Epithelial cell of esophagus (primary cell): Measurements from ENCODE around the gene CYSTM1.

Experiments
- DNase-seq: peaks from one replicate; pipeline ENCODE4 v3.0.0; 2010; ENCODE audit warnings: low read depth
- H3K4me3 ChIP-seq: 2 replicates; pipeline ENCODE4 v1.5.1; 2011; ENCODE audit warnings: mild to moderate bottlenecking, low read length, control low read depth
- CTCF ChIP-seq: IDR thresholded peaks from 2 replicates; pipeline ENCODE4 v1.5.1; 2011; ENCODE audit warnings: low read depth, mild to moderate bottlenecking, low read length, control low read depth, inconsistent platforms; ENCODE audit not compliant: insufficient read depth; ENCODE audit errors: missing control alignments

Gene CYSTM1

DNA sequence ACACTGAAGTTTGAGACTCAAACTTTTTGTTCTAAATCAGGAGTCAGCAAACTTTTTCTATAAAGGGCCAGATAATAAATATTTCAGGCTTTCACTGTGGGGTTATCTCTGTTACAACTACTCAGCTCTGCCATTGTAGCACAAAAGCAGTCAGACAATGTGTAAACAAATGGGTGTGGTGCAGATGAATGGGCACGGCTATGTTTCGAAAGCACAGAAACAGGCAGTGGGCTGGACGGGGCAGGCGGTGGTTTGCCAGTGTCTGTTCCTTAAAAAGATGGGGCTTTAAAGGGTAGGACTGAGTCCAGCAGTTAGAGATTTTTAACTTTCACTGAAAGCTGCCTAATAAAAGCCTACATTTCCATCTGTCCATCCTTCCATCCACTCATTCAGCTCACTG is 79.0 kb downstream of the CYSTM1 start:
- peak; percentile 83 for DNase-seq
- no peak for TF ChIP-seq CTCF
- no peak overlapping the region for H3K4me3 ChIP-seq

- DNase-seq = no peak
- TF ChIP-seq CTCF = no peak
- no peak overlapping the region for H3K4me3 ChIP-seq
Measured at GRCh38 chr5:140255460-140256157, 80.6 kb downstream of the CYSTM1 start.

- no peak for TF ChIP-seq CTCF
- no peak overlapping the region for H3K4me3 ChIP-seq
- no peak for DNase-seq
Measured at GRCh38 chr5:140256726-140257125, 81.7 kb downstream of the CYSTM1 start.

- no peak for DNase-seq
- TF ChIP-seq CTCF = no peak
- H3K4me3 ChIP-seq = no peak overlapping the region
Measured at GRCh38 chr5:140258016-140258415, 83.0 kb downstream of the CYSTM1 start.

DNA sequence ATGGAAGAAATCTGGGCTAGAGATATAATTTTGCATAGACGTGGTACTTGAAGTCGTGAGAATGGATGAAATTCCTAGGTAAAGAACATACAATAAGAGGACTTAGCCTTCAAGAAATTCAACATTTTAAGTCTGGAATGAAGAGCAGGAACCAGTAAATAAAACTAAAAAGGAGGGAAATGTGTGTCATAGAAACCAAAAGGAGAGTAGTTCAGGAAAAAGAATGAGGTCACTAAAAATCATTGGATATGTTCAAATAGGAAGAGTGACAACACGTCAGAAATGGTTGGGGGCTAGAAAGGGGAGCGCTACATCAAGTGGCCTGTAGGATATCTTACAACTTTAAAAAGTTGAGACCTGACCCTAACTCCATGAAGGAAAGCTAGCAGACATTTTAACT is 83.9 kb downstream of the CYSTM1 start:
- DNase-seq = no peak
- H3K4me3 ChIP-seq = no peak overlapping the region
- no peak for TF ChIP-seq CTCF

- no peak overlapping the region for H3K4me3 ChIP-seq
- DNase-seq = peak; percentile 96
- no peak for TF ChIP-seq CTCF
Measured at GRCh38 chr5:140259500-140259899, 84.5 kb downstream of the CYSTM1 start.

DNA sequence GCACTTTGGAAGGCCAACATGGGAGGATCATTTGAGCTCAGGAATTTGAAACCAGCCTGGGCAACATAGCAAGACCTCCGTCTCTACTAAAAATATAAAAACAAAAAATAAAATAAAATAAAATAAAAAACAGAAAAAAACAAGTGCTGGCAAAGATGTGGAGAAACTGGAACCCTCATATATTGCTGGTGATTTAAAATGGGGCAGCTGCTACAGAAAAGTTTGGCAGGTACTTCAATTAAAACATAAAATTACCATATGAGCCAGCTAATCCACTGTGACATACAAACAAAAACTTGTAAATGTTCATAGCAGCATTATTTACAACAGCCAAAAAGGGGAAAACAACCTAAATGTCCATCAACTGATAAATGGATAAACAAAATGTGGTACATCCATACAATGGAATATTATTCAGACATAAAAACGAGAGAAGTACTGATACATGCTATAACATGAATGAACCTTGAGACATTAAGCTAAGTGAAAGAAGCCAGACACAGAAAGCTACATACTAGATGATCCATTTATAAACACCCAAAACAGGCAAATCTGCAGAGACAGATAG is 85.2 kb downstream of the CYSTM1 start:
- no peak for DNase-seq
- no peak overlapping the region for H3K4me3 ChIP-seq
- no peak for TF ChIP-seq CTCF
